H7 (cell line): Measurements from ENCODE around the gene HOXC5. TPM values are rescaled to one million over a fixed set of nuclear protein-coding genes. Genes with fewer than 3 reads are reported as not detected.
"Not testable (repeated sequence)": the region's sequence is repeated elsewhere in the genome, so short reads cannot be mapped to it uniquely, and the experiment has no call there.

Experiments
- DNase-seq: peaks from one replicate; pipeline ENCODE4 v3.0.0; 2012
- H3K27me3 ChIP-seq: 2 replicates; pipeline ENCODE4 v1.6.0; 2011; ENCODE audit warnings: mild to moderate bottlenecking, low read length; ENCODE audit not compliant: control insufficient read depth, insufficient read depth
- H3K36me3 ChIP-seq: replicated peaks from 2 replicates; pipeline ENCODE4 v1.5.1; 2011; ENCODE audit warnings: low read length; ENCODE audit not compliant: control insufficient read depth, insufficient read depth
- H3K4me3 ChIP-seq: 2 replicates; pipeline ENCODE4 v1.5.1; 2011; ENCODE audit warnings: low read depth, mild to moderate bottlenecking, control low read depth, low read length, moderate library complexity; ENCODE audit not compliant: insufficient read depth
- total RNA-seq: library from RNA; depleted of rRNA; stranded (reverse); fragments of >200 nt; shearing (Covaris generic); gene quantifications from 2 replicates; pipeline ENCODE4 v1.2.3, GENCODE V29; 2014

Gene HOXC5
- total RNA-seq, 1 experiment from 2014 or later, result not detected

DNA sequence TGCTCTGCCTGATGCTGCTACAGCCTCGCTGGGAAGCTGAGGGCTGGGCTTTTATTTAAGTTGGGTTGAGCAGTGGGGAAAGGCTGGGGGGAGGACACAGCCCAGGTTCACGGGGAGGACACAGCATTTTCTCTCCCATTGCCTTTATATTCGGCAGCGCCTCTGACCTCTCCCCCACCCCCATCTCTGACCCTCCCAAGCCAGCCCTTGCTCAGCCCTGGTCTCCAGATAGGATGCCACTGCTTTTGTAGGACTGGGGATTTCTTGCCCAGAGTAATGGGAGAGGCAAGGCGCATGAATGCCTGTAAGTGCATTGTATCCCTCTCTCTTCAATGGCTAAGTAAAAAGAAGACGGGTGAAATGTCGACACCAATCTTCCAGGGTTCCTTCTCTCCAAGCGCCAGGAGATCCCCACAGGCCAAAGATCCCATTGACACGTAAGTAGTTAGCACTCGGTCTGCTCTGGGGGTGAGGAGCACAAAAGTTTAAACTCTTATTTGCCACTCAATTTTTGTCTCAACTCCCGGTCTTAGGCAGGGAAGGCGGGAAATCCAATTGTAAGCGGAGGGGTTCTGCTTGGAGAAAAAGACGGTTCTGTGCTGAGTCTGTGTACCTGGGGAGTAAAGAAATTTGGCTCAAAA, 25.4 kb downstream of the HOXC5 start:
- DNase-seq, result peak; percentile 53
- peaks cover 99% of the 10 kb centered on the region for H3K27me3 ChIP-seq
- no peak overlapping the region for H3K4me3 ChIP-seq
- H3K36me3 ChIP-seq, result no peaks in the 10 kb centered on the region

DNA sequence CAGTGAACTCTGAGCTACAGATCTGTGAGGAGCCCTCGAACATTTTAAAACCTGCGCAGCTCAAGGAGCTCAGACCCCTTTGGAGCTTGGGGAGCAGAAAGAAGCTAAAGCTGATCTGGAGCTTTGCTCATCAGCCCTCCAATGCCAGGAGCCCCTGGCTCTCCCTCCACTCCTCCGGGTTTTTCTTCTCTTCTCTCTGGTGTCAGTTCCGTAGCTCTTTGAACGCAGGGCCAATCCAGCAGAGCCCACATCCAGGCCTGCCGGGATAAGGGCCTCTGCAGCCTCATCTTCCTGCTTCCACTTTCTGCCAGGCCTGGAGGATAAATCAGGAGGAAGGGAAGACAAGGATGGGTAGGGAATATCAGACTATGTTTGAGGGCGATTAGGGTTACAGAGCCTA, 26.8 kb downstream of the HOXC5 start:
- Histone ChIP-seq H3K27me3 (peaks cover 98% of the 10 kb centered on the region), H3K4me3 (no peak overlapping the region), H3K36me3 (no peaks in the 10 kb centered on the region)
- peak; percentile 61 for DNase-seq

DNA sequence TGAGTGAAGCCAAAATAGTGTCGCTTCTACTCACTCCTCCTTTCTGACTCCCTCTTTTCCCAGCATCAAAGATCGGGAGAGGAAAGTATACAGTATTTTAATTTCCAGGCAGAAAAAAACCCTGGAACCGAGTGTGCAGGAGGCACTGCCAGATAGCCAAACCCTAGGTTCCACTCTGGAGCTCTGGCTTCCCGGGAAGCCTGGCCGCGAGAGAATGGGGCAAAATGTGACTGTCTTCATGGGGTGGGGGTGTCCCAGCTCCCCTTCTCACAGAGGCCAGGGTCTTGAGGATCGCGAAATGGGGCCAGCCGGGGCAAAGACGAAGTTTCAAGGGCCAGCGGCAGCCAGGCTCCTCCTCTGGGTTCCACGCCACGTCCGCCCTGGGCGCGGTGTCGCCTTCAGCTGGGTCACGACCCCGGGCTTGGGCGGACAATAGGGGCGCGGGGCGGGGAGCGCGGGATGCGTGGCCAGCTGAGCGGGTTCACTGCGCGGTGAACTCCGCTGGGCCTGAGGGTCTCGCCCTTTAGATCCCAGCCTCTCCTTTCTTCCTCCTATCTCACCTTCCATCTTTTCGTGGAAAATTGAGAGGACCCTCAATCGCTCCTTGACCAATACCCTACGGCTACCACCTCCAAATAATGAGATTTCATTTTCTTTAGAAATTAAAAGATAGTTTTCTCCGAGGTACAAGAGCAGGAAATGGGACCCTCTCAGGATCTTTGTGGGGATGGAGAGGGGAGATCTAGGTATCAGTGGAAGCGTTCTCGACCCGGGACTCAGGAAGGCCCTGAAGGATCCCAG, 27.5 kb downstream of the HOXC5 start:
- DNase-seq, result peak; percentile 61
- Histone ChIP-seq H3K4me3 (no peak overlapping the region), H3K27me3 (peaks cover 98% of the 10 kb centered on the region), H3K36me3 (no peaks in the 10 kb centered on the region)

DNA sequence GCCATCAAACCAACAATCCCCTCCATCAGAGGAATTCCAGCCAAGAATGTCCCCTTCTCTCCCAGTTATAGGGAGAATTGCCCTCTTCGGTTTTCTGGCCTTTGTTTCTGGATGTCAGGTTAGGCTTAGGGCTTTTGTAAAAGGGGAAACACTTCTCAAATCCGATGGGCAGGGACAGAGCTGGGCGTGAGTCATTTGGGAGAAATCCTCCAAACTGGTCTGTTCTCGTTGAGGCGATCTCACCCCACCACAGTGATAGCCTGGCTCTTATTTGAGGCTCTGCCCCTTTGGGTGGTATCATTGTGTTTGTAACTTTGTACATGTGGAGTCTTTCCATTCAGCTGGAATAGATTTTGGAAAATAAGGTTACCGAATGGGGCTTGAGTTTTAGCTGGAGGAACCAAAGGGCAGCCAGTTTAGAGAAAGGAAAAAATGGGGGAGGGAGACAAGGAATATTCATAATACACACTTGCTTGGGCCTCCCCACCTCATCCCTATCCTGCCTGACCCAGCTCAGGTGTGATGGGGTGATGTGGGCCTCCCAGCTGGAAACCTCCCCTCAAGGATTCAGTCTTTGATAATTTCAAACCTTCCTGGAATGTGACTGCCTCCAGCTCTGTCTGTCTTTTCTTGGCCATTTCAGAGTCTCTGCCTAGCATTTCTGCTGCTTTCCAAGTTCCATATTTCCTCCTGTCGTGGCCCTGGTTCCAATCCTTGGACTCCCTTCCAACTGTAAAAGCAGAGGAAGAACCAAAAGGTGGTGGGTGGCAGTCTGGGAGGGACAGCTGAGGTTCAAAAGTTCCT, 28.3 kb downstream of the HOXC5 start:
- no peaks in the 10 kb centered on the region for H3K36me3 ChIP-seq
- no peak overlapping the region for H3K4me3 ChIP-seq
- H3K27me3 ChIP-seq, result peaks cover 98% of the 10 kb centered on the region
- no peak for DNase-seq

DNA sequence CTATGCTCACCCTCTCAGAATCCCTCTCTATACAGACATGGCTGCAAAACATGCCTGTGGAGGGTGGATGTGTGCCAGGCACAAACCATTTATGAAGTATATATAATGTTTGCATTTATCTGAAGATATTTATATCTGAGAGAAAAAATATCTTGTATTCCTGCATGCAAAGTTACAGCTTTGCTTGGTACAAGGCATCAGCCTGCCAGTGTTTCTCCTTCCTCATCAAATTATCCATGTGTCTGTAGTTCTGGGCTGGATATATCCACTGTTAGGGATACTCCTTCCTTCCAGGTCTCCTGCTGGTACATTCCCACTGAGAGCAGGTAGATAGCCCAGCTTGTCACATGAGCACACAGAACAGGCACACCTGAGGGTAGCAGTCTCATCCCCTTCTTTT, 32.8 kb downstream of the HOXC5 start:
- Histone ChIP-seq H3K36me3 (no peaks in the 10 kb centered on the region), H3K27me3 (peaks cover 80% of the 10 kb centered on the region), H3K4me3 (no peak overlapping the region)
- no peak for DNase-seq

DNA sequence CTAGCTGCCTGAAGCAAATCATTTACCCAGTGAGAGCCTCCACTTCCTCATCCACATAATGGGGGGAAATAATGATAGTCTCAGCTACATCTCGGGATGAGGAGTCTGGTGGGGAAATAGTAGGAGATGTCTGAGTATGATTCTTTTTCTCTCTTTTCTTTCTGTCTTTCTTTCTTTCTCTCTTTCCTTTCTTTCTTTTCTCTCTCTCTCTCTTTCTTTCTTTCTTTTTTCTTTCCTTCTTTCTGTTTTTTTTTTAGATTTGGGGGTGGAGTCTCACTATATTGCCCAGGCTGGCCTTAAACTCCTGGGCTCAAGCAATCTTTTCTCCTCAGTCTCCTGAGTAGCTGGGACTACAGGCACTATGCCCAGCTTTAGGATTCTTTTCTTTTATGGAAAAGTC, 33.6 kb downstream of the HOXC5 start:
- peaks cover 80% of the 10 kb centered on the region for H3K27me3 ChIP-seq
- no peak for DNase-seq
- no peak overlapping the region for H3K4me3 ChIP-seq
- no peaks in the 10 kb centered on the region for H3K36me3 ChIP-seq

DNA sequence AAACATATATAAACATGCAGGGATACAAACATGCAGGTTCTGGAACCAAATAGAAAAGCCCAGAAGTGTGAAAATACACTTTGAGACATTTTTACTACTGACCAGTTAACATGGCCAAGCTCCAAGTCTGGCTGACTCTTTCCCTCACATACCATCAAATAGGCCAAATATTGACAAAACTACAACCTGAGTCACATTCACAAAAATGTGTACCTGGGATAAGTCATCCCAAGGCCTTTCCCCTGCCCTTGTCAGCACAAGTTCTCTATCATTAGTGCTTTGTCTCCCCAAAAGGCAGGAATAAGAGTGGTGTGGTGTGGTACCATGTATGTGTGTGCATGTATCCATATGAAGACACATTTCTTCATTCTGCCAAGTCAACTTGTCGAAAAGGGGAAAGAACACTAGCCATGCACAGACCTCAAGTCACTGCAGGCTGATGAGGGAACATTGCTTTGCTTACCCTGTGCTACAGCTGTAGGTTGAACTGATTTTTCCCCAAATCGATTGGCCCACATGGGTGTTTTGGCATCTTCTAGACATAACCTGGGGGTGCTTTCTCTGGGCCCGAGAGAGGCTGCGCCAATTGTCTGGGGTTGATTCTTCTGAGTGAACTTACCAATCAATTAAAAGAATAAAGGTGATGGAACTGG, 35.7 kb downstream of the HOXC5 start:
- H3K36me3 ChIP-seq, result no peaks in the 10 kb centered on the region
- H3K27me3 ChIP-seq, result peaks cover 76% of the 10 kb centered on the region
- DNase-seq, result no peak
- H3K4me3 ChIP-seq, result no peak overlapping the region

DNA sequence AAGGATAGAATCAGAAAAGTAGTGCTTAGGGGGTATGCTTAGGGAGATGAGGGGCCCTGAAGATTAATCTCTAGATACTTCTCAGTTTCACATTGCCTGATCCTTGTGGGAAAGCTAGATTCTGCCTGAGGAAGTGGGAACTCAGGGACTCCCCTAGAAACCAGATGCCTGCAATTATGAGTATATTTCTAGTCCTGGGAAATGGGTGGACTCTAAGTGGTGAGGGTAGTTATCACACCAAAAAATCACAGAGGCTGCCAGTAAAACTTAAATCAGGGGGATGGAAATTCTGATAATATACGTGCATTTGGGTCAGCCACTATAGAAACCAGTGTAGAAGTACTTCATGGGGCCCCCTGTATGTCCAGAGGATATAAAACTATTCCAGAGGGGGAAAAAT, 39.1 kb downstream of the HOXC5 start:
- Histone ChIP-seq H3K4me3 (no peak overlapping the region), H3K36me3 (no peaks in the 10 kb centered on the region), H3K27me3 (peaks cover 67% of the 10 kb centered on the region)

DNA sequence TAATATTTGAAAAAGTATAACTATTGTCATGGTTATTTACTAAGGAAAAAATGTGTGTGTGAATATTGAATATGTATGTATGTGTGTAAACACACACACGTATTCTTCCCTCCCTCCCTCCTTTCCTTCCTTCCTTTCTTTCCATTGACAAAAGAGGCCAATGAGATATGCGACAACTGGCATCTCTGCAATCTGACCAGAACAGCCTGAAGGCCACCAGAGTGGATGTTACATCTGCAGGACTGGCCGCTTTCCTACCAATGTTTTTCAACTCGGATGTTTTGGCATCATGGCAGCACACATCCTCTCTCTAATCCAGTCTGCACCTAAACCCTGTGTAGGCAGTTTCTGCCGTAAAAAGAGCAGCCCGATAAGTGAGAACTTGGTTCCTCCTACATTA, 41.5 kb downstream of the HOXC5 start:
- Histone ChIP-seq H3K27me3 (peaks cover 75% of the 10 kb centered on the region), H3K4me3 (no peak overlapping the region), H3K36me3 (no peaks in the 10 kb centered on the region)
- no peak for DNase-seq

More for the DNA sequence above, 39.1 kb downstream of the HOXC5 start:
- DNase-seq, result no peak

DNA sequence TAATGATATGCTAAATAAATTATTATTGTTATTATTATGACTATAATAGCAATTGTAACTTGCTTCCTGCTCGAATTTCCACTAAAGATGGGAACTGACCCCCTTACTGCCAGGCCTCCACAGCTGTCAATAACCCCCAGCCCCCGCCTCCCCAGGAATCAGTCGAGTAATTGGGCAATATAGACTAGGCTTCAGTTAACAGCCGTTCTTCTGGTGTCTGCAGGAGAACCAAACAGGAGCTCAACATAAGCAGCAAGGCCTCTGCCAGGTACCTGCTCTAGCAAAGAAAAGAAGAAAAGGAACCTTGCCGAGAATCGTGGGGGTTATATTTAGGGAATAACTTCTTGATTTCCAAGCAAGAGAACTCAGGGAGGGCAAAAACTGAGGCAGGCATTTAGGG, 42.6 kb downstream of the HOXC5 start:
- DNase-seq, result no peak
- peaks cover 79% of the 10 kb centered on the region for H3K27me3 ChIP-seq
- no peaks in the 10 kb centered on the region for H3K36me3 ChIP-seq
- no peak overlapping the region for H3K4me3 ChIP-seq

DNA sequence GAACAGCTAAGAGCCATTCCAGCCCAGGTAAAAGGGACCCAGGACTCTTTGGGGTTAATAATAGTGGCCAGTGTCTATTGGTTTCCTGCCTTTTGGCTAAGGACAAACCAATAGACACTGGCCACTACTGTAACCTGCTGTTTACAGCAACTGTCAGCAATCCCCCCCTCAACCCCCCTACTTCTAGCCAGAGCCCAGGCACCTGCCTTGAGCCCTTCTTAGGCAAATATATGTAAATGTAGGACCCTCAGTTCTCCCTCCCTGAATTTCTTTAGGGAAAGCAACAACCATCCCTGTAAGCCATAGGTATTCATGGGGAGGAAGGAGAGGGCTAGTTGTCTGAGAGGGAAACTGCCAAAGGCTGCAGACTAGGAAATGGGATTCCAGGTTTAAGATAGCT, 43.1 kb downstream of the HOXC5 start:
- Histone ChIP-seq H3K27me3 (peaks cover 79% of the 10 kb centered on the region), H3K4me3 (no peak overlapping the region), H3K36me3 (no peaks in the 10 kb centered on the region)
- peak; percentile 91 for DNase-seq

DNA sequence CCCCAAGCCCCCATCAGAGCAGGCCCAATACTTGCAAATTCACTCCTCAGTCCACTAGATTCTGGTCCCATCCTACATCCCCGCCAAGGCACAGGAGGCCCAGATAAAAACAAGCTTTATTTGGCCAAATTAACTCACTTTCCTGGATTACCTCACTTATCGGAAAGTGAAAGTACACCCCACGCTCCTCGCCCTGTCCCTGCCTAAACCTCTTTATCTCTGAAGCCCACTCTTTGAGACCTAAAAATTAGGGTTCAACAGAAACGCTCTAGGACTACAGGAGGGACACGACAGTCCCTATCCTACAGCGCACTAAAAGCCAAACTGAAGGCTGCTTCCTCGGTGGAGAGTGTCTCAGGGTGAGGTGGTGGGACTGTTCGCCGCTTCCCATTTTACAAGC, 45.0 kb downstream of the HOXC5 start:
- not testable (repeated sequence) for H3K36me3 ChIP-seq, DNase-seq, H3K4me3 ChIP-seq
- peaks cover 79% of the 10 kb centered on the region for H3K27me3 ChIP-seq

DNA sequence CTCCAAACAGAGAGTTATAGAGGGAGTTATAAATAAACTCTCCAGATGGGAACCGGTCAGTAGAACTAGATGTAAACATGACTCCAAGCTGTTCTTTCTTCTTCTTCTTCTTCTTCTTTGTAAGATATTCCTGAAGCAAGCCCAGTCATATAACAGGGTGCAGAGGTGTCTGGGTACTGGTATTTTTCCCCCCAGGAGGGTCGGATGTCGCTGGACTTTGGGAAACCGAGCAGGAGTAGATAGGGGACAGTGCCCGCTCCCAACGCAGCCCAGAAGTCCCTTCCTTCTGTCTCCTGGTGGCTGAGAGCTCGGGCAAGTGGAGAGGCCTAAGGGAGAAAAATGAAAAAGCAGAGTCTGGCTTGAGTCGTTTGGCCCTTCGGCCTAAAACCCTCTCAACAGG, 46.3 kb downstream of the HOXC5 start:
- not testable (repeated sequence) for DNase-seq, H3K4me3 ChIP-seq, H3K36me3 ChIP-seq
- H3K27me3 ChIP-seq, result peaks cover 84% of the 10 kb centered on the region
